HG03064 (cell line): ENCODE data around the gene MPO.

Experiments
- ATAC-seq: cut with Tn5 transposase; IDR thresholded peaks from one replicate; pipeline ENCODE4 v1.9.1; 2021; ENCODE audit warnings: low read depth; ENCODE audit not compliant: unreplicated experiment

MPO gene

DNA sequence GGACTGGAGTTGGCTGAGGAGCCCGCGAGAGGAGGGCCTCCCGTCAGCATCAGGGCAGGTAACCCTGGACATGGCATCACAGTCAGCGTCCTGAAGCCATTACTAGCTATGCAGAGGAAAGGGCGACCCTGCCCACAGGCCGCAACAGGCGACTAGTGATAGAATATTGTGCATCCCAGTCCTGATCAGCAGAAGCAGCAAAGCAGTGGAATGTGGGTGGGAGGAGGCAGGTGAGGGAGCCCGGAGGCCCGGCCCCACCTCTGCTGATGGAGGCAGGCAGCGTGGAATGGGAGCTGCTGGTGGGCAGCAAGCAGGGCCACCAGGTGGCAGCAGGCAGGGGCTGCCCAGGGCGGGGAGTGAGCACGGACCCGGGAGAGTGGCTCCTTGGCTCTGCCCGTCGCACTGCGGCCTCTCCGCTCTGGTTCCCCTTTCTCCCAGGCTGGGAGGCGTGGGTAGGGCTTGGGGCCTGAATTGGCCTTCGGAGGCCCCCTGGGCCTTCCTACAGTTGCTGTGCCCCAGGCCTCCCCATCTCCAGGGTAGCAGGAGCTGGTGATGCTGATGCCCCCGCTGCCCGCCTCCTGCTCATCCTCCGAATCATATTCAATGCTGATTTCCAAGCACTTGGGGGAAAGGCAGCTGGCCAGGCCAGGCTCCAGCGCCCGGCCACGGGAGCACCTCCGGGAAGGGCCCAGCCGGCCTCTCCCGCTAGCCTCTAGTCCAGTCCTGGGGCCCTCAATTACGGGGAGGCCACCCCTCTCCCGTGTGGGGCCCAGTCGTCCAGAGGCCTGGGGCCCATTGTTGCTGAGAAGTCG, 27.6 kb upstream of the MPO start:
- ATAC-seq = no peak

DNA sequence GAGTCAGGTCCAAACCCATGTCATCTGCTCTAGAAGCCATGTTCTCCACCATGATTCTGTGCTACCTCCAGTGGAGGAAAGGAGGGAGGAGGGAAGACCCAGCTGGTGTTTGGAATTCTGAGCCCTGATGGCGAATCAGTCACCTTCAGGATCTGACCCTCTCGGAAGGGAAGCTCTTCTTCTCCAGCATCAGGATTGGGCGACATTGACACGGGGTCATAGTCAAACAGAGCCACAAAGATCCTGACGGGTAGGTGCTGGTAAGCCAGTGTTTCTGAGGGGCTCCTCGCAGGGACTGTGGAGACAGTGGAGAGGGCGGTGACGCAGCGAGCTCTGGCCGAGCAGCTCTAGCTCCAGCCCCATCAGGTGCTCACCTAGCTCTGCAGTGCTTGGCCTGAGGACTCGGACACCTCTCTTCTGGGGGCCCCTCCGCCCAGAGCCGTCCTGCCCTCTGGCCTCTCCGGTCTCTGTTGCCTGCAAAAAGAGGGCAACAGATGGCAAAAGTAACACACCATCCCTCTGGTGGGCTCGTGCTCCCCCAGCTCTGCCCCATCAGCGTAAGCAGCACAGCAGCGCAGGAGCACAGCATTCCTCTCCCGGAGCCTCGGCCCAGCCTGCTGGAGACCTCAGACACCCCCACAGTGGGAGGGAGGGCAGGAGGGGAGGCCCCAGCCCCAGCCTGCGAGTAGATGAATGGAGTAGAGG, 26.9 kb upstream of the MPO start:
- no peak for ATAC-seq

DNA sequence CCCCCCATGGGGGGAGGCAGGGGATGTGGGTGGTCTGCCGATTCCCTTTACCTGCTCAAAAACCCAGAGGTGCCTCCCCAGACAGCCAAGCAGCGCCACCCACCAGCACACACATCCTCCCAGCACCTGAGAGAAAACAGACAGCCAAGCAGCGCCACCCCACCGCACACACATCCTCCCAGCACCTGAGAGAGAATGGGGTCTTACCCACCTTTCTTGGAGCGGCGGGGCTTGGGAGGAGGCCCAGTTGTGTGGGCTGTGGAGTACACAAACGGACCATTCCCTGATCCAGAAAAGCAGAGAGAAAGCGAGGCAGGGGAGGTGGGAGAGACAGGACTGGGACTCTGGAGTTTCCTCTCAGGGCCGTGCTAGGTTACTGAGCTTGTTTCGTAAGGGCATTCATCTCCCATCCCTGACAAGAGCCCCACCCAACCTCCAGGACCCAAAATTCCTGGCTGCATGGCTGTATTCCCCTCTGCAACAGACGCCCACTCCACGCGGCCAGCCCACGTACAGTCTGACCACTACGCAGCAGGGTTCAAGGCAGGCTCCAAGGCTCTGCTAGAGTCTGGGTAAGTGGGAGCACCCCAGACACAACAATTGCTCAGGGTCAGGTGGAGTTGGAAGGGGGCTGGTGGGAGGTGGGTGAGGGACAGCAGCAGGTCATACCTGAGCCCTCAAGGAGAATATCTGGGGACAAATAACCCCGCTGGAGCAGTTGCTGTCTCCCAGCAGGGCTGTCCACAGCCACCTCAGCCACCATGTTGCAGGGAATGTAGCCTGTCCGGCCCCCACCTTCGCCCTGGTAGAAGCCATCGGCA, 25.6 kb upstream of the MPO start:
- ATAC-seq = no peak

DNA sequence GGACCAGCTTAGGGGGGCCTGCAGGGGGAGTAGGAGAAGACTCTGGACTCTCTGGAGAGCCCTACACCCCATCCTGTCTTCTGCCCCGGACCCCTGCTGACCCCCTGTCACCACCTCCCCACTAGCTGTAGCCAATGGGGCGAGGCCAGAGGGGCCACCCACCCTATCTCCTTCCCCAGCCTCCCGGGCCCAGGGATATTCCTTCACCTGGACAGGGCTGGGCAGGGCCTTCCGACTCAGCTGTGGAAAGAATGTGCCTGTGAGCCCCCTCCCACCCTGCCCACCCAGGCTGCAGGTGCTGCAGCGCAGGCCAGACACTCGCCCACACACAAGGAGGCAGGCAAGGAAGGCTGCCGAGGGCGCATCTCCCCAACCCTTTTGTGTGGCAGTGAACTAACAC, 24.9 kb upstream of the MPO start:
- ATAC-seq = no peak

DNA sequence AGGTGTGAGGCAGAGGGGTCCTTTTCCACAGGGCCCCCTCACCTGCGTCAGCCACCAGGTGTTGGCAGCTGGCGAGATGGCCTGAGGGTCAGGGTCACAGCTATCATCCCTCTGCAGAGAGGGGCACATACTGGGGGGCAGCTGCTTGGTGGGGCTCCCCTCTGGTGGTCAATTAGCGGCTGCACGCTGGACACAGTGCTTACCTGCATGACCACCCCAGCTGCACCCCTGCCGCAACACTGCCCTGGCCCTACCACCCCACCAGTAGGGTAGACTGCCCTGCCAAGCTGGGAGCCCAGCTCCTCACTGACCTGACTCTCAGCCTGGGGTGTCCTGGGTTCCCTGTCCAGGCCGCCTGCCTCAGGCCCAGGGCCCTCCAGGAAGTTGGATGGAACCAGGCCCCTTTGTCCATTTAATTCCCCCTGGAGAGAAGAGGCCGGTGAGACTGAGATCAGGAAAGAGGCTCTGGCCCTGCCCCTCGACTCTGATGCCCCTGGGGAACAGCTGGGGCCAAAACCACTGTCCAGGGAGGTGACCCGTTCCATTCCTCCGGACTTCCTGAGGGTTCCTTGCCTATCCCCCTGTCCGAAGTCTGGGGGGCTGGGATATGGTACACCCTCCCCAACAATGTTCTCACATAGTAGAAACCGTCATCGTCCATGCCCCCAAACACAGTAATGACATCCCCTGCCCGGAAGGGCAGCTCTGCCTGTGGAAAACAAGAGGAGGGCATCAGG, 24.2 kb upstream of the MPO start:
- no peak for ATAC-seq

DNA sequence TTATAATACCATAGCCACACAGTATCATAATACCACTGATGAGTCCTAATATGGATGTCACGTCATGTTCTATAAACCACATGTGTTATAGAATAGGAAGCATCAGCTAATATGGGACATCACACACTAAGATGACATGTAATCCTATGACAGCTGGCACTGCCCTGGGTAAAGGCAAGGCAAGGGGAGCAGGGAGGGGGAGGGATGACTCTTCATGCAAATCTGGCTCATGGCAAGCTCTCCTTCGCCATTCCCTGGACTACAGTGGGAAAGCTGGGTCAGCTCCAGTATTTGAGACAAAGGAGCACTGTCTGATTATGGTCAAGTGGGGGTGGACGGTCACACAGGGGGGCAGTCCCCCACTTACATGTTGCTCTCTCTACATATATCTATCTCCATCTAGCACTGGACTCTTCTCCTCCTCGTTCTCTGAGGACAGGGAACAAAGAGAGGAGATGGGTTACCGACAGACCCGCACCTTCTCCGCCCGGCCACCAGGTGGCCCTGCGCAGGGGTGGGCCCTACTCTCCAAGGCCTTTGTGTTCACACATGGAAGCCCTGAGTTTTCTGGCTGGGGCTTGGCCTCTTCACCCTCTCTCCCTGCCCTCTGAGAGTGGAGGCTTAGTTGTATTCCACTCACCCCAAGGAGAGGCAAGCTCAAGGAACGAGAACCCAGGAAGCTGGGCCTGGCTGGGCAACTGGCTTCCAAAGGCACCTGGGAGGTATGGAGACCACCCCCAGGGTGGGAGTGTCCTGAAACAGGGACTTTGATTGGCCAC, 23.4 kb upstream of the MPO start:
- ATAC-seq = no peak

DNA sequence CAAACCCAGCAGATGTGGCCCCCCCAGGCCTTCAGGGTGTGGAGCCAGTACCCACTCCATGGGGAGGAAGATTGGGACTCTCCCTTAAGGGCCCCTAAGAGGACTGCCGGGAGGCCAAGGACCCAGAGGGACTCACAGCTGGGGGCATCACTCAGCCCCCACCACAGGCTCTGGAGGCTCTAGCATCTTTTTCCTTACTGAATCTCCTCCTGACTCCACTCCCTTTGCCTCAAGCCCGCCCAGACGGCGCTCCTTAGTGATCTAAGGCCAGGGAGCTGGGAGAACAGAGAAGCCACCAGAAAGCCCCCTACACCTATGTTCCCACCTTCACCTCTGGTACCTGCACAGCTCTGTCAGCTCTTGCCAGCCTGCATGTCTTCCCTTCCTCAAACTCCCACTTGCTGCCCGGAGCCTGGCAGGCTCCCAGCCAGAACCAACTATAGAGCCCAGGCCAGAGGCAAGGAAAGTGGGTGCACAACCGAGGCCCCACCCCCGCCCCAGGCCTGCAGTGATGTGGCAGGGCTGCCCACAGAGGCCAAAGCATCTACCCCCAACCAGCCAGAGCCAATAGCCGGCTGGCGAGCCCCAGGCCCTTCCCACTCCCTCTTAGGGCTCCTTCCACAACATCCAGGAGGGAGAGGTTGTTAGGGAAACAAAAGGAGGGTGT, 22.3 kb upstream of the MPO start:
- no peak for ATAC-seq

DNA sequence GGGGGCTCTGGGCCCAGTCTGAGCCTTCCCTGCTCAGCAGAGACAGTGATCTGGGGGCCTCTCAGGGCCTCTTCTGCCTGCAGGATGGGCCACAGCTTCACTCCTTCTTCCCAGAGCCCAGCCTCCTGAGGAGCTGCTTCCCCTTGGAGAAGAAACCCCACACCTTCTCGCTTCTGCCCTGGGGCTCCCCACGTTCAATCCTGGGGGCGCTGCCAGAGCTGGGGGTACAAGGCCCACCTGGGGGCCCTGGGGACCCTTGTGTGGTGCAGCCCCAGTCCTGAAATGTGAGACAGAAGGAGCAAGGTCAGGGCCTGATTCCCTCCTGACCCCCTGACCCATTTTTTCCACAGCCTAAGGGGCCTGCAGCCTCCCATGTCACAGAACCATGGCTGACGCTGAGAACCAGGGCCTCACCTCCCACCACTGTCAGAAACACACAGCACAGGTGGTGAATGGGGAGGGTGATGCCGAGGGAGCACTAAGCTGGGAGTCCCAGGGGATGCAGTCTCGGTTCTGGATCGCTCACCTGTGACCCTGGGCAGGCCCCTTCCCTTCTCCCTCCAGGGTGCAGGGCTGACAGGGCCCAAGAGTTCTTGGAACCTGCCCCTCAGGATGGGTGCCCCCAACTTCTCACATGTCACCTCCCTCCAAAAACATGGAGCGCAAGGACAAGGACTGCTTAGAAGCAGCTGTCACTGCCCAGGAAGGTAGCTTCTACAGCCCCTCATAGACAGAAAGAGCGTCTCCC, 21.6 kb upstream of the MPO start:
- no peak for ATAC-seq

DNA sequence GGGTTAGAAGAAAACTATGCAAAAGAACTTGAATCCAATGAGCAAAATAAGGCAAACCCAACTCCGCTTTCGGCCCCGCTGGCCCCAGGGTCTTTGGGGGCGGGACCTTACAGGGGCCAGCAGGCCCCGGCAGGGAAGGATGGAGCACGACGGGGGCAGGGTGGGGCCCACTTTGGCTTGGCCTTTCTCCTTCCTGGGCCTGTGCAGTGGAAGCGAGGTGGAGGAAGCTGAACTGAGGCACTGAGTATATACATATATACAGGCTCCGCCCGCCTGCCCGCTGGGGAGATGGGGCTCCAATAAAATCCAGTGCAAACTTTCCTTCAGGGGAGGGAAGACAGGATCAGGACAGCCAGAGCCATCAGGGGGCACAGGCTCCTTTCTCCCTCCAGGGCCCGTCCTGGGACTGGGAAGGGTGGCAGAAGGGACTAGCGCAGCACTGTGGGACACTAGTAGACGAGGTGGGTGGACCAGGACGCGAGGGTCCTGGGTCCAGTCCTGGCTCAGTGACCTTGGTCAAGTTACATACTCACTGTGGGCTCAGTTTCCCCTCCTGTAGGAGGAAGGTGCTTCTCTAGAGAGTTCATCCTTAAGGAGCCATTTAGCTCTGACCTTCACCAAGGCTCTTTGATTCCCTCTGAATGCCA, 20.9 kb upstream of the MPO start:
- no peak for ATAC-seq

DNA sequence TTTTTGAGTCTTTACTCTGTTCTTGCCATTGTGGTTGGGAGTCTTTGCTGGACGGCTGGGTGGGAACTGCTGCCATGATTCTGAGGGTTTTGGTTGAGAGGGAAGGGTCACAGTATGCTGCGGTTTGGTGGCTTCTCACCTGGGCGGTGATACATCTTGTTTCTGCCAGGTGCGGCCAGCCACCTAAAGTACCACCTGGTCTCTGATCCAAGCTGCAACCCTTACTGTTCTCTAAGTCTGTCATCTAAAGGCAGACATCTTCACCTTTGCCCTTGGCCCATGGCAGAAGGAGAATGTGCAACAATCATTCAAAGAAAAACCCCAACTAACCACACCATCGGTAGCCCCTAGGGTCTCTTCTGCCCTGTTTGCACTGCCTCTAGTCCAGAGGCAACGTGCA, 19.6 kb upstream of the MPO start:
- ATAC-seq = no peak

DNA sequence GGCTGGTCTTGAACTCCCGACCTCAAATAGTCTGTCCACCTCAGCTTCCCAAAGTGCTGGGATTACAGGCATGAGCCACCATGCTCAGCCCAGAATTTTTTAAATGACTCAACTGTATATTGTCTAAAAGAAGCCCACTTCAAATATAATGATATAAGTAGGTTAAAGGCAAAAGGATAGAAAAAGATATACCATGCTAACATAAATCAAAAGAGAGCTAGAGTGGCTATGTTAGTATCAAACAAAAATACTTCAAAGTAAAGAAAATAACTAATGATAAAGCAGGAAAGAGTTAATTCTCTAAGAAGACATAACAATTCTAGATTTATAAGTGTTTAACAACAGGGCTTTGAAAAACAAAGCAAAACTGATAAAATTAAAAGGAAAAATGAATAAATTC, 13.3 kb upstream of the MPO start:
- ATAC-seq = no peak

DNA sequence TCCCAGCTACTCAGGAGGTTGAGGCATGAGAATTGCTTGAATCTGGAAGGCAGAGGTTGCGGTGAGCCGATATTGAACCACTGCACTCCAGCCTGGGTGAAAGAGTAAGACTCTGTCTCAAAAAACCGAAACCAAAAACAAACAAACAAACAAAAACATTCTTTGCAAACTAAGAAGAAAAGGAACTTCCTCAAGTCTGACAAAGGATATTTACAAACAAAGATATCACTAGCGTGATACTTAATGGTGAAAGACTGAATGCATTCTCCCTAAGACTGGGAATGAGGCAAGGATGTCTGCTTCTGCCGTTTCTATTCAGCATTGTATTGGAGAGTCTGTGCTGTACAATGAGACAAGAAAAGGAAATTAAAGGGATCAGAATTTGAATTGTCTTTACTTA, 10.5 kb upstream of the MPO start:
- ATAC-seq = no peak

DNA sequence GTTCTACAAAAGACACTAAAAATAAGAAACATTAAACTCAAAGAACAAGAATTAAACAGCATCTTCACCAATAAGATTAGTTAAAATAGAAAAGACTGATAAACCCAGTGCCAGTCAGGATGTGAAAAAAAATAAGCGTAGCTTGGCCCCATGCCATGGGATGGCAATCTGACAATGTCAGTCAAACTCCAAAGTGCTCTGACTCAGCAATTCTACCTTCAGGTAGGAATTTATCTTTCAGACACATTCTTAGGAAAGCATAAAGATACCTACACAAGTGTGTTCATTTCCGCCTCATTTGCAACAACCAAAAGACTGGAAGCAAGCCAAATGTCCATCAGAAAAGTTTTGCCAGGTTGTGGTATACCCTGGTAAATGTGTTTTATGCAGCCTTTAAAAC, 9.1 kb upstream of the MPO start:
- no peak for ATAC-seq

DNA sequence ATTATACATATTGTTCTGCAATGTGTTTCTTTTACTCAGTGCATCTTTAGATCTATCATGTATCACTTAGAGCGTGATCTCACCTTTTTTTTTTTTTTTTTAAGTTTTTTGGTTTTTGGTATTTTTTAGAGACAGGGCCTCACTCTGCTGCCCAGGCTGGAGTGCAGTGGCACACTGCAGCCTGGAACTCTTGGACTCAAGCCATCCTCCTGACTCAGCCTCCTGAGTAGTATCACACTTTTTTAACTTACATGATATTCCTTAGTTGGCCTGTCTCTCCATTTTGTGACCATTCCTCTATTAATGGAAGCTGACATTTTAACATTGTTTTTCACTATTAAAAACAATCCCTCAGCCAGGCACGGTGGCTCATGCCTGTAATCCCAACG, 4.7 kb upstream of the MPO start:
- ATAC-seq = no peak

DNA sequence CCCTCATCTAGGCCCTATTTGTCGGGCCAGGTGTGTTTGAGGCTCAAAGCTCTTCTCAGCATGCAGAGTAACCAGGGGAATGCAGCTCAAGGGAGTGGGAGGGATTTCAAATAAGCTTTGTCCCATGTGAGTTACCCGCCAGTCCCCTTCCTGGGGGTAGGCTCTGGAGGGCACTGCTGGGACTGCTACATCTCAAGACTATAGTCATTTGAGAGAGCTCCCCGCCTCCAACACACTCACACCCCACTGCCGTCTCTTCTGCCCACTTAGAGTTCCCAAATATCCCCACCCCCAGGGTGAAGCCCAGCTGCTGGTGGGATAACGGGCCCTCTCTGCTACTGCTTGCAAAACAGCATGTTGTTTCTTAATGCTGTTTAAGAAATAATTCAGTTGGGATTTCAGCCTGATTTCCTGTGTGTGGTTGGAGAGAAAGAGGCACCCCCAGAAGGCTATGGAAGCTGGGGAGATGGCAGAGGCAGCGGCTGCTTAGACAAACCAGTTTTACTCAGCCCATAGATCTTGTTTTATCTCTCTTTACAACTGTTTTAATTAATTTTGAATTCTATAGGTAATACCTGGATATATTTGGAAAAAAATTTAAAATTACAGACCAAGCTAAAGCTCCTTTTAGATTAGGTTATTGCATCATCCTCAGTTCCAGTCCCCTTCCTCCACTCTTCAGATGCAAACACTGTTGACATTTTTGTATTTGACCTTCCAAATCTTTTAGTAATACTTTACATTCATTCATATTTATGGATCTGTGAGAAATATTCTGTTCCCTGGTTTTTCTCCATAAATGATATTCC, 4.1 kb upstream of the MPO start:
- ATAC-seq = no peak

DNA sequence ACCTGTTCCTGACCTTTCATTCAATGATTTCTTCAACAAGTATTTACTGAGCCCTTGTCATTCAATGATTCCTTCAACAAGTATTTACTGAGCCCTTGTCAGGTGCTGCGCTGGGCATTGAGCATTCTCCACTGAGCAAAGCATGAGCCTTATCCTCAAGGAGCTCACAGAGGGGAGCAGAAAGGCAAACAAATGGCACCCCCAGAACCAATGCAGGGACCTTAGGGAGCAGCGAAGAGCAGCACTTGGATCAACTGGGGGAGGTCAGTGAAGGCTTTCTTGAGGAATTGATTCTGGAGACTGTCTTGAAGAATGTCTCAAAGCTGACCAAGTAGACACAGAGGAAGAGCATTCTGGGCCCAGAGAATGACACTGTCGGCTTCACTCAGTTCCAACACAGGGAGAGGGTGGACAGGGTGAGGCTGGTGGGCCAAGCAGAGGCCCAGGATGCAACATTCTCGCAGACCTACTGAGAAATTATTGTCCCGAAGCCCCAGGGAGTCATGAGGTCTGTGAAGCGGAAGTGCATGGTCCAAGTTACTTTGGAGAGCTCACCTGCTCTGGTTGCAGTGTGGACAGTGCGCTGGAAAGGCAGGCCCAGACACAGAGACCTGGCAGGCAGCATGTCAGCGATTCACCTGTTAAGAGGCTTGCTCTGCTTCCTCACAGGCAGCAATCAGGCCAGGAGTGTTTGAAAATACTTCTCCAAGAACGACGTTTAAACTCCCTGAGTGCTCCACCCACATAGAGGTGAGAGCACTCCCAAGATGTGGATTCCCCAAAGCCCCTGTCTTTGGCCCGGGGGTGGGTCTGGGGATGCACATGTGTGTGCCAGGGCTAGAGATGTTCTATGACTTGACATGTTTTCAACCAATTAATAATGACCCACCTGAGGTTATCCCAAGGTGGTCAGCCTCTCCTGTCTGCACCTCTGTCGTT, 3.2 kb upstream of the MPO start:
- no peak for ATAC-seq
